NCI-H774 (cell line): ENCODE measurements around the gene IZUMO2.
"Not testable (repeated sequence)": the region's sequence is repeated elsewhere in the genome, so short reads cannot be mapped to it uniquely, and the experiment has no call there.

Source experiments
- DNase-seq: peaks from one replicate; lab custom pipeline; 2025; lab: John Stamatoyannopoulos, UW

Gene IZUMO2

GRCh38 chr19:50184196-50184595 is 21.1 kb upstream of the IZUMO2 start:
- peak; percentile 40 for DNase-seq

GRCh38 chr19:50181121-50181520 is 18.0 kb upstream of the IZUMO2 start:
- no peak for DNase-seq

DNA sequence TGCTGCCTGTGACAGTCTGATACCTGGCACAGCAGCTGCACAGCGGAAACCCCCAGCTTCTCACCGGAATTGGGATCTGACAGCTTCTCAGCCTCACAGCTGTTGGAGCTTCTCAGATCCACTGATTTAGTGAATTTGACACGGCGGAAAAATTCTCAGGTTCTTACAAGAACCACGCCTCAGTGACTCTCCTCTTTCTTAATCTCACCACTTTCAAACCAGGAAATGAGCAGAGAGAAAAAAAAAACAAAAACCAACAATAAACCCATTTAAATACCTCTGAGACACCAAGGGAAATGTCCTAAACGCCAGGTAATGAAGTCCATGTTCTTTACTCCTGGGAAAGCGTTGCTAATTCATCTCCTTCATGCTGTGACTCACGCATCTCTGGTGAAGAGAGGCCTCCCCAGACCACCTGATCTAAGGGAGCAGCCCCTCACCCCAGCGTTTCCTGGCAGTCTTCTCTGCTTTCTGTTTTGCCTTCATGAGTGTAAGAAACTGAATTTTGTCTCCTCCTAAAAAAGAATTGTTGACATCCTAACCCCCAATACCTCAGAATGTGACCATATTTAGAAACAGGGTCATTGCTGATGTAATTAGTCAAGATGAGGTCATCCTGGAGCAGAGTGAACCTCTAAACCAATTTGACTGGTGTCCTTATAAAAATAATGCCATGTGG is 15.9 kb upstream of the IZUMO2 start:
- DNase-seq = no peak

GRCh38 chr19:50178320-50178719 is 15.2 kb upstream of the IZUMO2 start:
- no peak for DNase-seq

GRCh38 chr19:50176775-50177174 is 13.7 kb upstream of the IZUMO2 start:
- no peak for DNase-seq

DNA sequence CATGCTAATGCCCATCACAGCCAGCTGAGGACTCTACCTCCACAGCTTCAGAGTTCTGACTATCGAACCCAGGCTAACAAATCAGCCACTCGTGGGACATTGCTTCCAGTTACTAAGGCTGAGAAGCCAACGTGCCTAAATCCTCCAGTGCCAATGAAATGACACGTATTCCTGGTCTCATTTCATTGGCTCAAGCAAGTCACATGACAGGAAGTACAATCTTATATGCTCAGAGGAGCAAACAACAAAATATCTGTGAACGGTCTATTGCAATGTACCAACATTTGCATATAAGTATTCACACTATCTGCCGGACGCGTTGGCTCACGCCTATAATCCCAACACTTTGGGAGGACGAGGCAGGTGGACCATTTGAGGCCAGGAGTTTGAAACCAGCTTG is 12.8 kb upstream of the IZUMO2 start:
- DNase-seq = no peak

- no peak for DNase-seq
These were observed 11.2 kb upstream of the IZUMO2 start for GRCh38 chr19:50174100-50174793.

DNA sequence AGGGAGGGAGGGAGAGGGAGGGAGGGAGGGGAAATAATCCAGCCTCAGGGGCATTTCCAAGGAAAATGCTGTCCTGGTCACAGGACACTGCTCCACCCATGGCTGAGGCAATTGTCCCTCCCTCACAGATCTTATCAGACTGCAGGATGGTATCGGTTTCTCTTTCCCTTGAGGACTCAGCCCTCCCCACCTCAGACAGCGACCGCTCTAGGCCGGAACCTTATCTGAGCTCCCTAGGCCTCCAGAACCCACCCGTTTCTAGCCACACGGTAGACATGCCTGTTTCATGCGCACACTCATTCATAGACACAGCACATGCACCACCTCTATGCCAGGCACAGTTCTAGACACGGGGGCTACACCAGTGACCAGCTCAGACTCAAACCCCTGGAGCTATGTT is 10.0 kb upstream of the IZUMO2 start:
- no peak for DNase-seq

DNA sequence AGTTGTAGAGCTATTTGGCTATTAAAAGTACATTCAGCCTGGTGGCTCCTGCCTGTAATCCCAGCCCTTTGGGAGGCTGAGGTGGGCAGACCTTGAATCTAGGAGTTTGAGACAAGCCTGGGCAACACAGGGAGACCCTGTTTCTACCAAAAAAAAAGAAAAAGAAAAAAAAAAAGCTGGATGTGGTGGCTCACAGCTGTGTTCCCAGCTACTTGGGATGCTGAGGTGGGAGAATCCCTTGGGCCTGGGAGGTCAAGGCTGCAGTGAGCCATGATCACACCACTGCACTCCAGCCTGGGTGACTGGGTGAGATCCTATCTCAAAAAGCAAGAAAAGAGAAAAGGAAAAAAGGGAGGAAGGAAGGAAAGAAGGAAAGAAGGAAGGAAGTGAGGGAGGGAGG is 9.6 kb upstream of the IZUMO2 start:
- DNase-seq = no peak

DNA sequence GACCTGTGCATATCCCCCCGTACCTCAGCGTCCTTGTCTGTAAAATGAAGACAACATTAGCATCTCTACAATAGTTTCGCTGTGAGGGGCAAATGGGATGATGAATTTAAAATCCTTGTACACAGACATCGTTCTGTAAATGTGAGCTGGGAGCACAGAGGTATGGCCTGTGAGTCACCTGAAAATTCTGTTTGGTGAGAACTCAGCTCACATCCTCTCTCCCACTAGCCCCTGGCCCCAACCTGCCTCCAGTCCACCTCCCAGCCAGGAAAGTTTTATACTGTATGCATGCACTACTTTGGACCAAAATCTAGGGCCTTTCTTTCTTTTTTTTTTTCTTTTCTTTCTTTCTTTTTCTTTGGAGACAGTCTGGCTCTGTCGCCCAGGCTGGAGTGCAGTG is 8.7 kb upstream of the IZUMO2 start:
- DNase-seq = no peak

- DNase-seq = peak; percentile 53
These were observed 4.2 kb upstream of the IZUMO2 start for GRCh38 chr19:50167314-50167721.

GRCh38 chr19:50159078-50159477 is 4.0 kb downstream of the IZUMO2 start:
- DNase-seq = no peak

DNA sequence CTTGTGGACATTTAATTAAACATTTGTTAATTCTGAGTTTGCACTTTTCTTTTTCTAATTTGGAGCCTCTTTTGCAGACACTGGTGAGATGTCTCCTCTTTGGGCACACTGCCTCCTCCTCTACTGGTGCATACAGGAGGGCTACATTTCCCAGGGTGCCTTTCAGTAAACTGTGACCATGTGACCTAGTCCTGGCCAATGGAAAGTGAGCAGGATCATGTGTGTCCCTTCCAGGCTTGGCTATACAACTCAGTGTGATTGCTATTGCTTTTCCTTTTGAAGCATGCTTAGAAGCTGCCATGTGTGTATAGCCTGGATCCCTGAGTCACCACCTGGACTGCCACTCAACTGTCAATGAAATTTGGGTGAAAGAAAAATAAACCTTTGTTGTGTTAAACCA is 4.5 kb downstream of the IZUMO2 start:
- no peak for DNase-seq

- DNase-seq = no peak
These were observed 7.5 kb downstream of the IZUMO2 start for GRCh38 chr19:50155520-50156109.

- DNase-seq = no peak
These were observed 8.6 kb downstream of the IZUMO2 start for GRCh38 chr19:50154529-50154928.

- DNase-seq = no peak
These were observed 10.5 kb downstream of the IZUMO2 start for GRCh38 chr19:50152578-50152977.

- DNase-seq = no peak
These were observed 14.6 kb downstream of the IZUMO2 start for GRCh38 chr19:50148528-50148927.

- peak; percentile 84 for DNase-seq
These were observed 15.3 kb downstream of the IZUMO2 start for GRCh38 chr19:50147462-50148423.

- DNase-seq = not testable (repeated sequence)
These were observed 21.2 kb downstream of the IZUMO2 start for GRCh38 chr19:50141921-50142320.

DNA sequence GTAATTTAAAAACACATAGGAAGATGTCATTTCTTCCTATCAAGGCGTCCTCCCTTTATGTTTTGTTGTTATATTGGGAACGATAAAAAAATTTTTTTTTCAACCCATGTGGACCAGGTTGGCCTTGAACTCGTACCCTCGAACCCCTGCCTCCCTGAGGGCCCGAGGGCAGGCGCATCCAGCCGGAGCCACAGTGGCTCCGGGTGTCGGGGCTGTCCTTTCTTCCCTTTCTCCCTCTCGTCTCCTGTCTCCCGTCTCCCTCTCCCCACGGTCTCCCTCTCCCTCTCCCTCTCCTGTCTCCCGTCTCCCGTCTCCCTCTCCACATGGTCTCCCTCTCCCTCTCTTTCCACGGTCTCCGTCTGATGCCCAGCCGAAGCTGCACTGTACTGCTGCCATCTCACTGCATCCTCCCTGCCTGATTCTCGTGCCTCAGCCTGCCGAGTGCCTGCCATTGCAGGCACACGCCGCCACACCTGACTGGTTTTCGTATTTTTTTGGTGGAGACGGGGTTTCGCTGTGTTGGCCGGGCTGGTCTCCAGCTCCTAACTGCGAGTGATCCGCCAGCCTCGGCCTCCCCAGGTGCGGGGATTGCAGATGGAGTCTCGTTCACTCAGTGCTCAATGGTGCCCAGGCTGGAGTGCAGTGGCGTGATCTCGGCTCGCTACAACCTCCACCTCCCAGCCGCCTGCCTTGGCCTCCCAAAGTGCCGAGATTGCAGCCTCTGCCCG is 22.8 kb downstream of the IZUMO2 start:
- not testable (repeated sequence) for DNase-seq

DNA sequence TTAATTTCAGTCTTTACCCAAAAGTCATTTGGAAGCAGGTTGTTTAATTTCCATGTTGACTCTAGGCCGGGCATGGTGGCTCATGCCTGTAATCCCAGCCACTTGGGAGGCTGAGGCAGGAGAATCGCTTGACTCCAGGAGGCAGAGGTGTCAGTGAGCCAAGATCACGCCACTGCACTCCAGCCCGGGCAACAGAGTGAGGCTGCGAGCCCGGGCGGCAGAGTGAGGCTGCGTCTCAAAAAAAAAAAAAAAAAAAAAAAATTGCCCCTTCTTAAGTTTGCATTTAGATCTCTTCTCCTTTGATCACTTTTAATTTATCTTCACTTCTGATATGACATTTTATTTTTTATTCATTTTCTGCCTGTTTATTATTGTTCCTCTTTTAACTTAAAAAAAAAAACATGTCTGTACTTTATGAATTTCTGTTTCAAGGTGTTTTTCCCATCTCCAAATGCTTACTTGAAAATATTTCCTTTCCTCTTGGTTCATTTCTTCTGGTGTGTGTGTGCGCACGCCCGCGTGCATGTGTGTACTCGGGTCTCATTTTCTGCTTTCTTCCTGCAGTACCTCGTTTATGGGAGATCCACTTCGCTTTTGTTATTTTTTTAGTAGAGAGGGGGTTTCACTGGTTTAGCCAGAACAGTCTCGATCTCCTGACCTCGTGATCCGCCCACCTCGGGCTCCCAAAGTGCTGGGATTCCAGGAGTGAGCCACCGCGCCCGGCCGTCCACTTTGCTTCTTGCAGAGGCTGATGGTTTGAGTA is 26.3 kb downstream of the IZUMO2 start:
- DNase-seq = not testable (repeated sequence)
